Sciatic nerve (tissue), 2 donors: ENCODE measurements around the gene EEFSEC. TPM values are rescaled to one million over a fixed set of nuclear protein-coding genes. Genes with fewer than 3 reads are reported as not detected.

ENCODE experiments used
- ATAC-seq: fragments of 200-7000 bp; cut with Tn5 transposase; one replicate; pipeline ENCODE4 v1.9.1; 2020; ENCODE audit warnings: mild to moderate bottlenecking, moderate library complexity
- DNase-seq: peaks from one replicate; pipeline ENCODE4 v3.0.0-alpha.2; 2020; ENCODE audit warnings: low spot score
- intact Hi-C: fragments of 100-400 bp; cut with DNase I; formaldehyde crosslinking; loops from one replicate; pipeline ENCODE4 v1.14.2; 2022
- total RNA-seq: library from RNA; stranded (reverse); fragmentation: NEBNext Ultra II Directional; extraction: Animal tissue kit (Norgen Biotek cat#: 25700); gene quantifications from one replicate; pipeline ENCODE4 v1.2.1, GENCODE V29; 2021
- donor health status: DM: no; HTN: no; CAD: no.
- donor health status: DM: no; HTN: no; CAD: no.

Gene EEFSEC
- total RNA-seq, 1 donor from 2014 or later: 14.8 TPM

DNA sequence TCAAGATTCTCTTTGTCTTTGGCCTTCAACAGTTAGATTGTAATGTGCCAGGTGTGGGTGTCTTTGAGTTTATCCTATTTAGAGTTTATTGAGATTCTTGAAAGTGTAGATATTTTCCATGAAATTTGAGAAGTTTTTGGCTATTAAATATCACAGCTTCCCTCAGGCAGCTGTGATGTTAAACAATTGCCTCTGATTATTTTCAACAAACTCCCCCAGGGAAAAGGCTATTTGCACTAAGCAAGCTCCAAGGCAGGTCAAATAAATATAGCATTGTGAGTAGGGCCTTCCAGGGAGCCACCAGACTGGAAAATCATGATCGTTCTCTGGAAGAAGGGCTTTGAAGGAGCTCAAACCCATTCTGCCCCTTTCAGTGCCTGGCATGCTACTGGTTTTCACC, 107.0 kb downstream of the EEFSEC start:
- intact Hi-C loops: no loop called here
- DNase-seq (no peak), ATAC-seq (no peak)

GRCh38 chr3:128262457-128262856, 109.2 kb downstream of the EEFSEC start:
- intact Hi-C loops: no loop called here
- DNase-seq: no peak
- ATAC-seq: no peak

- DNase-seq: no peak
- intact Hi-C loops: no loop called here
- no peak for ATAC-seq
These were observed 109.8 kb downstream of the EEFSEC start for GRCh38 chr3:128263118-128263517.

DNA sequence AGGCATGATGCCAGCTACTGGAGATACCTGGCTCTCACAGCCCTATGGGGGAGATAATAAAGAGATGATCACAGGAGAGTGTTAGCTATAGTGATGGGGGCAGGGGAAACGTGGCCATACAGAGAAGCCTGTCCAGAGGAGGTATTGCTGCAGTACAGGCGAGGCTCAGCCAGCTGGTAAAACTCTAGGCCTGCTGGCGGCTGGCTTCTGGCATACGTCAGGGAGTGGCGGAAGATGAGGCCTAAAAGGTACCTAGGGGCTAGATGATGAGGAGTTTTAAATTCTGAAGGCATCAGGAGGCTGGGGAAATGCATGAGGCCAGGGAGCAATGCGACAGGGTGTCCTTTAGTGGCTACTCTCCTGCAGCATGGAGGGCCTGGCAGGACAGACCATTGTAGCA, 110.7 kb downstream of the EEFSEC start:
- intact Hi-C loops: no loop called here
- ATAC-seq (no peak), DNase-seq (no peak)

DNA sequence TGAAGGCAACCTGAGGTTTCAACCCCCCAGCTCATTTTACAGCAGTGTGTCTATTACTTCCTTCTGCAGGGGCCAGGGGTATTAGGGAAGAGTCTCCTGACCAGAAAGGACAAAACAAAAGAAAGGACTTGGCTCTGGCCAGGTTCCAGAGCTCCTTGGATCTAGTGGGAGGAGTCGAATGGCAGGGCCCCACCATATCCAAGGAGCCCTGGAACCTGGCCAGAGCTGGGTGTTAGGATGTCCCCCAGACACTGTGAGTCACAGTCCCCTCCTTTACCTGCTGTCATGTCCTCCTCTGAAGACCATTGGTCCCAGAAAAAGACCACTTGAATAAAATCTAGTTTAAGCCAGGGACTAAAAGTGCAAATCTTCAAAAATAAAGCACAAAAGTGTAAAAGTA, 113.2 kb downstream of the EEFSEC start:
- ATAC-seq (no peak), DNase-seq (no peak)
- intact Hi-C loops: no loop called here

- DNase-seq: no peak
- no peak for ATAC-seq
These were observed 114.3 kb downstream of the EEFSEC start for GRCh38 chr3:128267541-128267940.

GRCh38 chr3:128269006-128269775, 115.9 kb downstream of the EEFSEC start:
- no peak for ATAC-seq
- intact Hi-C loops: no loop called here
- no peak for DNase-seq

More at GRCh38 chr3:128267541-128267940, 114.3 kb downstream of the EEFSEC start:
- intact Hi-C loops: no loop called here

- no peak for ATAC-seq
- intact Hi-C loops: no loop called here
- DNase-seq: no peak
These were observed 116.5 kb downstream of the EEFSEC start for GRCh38 chr3:128269796-128270195.

DNA sequence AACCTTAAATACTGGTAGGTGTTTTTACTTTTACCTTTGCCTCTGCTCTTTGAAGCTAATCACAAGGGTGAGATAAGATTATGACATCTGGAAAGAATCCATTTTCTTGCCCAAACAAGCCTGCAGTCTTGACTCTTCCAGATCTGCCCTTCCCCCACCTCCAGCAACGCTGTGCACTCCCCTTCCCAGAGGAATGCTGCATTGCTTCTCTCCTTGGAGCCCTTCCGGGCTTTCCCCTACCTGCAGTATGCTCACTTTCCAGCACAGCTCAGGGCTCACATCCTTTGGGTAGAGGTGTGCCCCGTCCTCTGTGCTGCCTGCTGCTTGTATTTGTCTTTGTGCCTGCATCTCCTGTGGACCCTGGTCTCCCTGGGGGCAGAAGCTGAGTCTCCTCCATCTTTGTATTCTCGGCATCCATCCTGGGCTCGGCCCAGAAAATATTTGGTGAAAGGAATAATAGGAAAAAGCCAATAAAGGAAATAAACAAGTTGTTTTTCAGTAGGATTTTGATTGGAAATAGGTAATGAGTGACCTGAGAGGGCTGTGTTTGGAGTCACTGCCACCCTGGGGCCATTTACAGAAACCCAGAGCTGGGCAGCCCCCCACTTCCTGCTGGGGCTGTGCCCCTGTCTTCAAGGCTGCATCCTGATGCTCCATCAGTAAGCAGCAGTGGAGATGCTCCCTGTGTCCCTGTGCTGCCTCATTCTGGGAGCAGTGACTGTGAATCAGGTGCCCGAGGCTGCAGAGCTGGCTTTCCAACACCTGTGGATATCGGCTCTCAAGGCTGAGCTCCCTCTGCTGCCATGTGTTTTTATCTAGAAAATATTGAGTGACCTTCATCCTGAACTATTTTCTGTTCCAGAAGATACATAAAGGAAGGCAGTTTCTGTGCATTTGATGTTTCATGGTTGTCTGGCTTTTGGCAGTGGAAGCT, 117.5 kb downstream of the EEFSEC start:
- intact Hi-C loops: no loop called here
- no peak for ATAC-seq

DNA sequence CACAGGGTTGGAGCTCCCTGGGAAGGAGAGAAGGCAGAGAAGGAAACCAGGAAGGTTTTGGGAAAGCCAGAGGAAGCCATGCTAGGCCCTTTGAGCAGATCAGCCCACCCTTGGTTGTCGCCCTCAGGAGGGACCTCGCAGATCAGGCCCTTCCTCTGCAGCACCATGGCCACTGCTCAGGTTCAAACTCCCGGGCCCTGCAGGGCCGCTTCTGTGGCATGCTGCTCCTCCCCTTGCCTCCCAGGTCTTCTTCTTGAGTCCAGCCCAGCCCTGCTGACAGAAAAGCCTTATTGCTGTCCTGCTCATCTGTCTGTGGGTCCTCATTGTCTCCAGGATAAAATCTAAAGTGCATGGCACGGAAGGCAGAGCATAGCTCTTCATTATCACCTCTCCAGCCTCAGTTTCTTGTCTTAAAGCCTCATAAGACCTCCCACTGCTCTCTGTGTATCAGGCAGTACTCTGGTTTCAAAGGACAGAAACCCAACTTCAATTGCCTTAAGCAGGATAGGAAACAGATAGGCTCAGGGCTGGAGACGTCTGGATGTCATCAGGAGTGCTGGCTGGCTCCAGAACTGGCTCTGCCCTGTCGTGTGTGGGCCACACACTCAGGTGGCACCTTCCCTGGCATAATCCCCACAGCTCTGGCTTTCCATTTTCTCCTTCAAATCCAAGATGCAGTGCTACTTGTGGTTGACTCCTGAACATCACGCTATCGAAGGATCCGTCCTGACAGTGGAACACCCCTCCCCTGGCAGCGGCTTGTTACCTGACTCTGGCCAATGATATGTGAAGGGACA, 118.5 kb downstream of the EEFSEC start:
- intact Hi-C loops: no loop called here
- no peak for ATAC-seq
- DNase-seq: no peak

More for the DNA sequence above, 117.5 kb downstream of the EEFSEC start:
- DNase-seq: no peak

GRCh38 chr3:128273109-128273840, 120.0 kb downstream of the EEFSEC start:
- intact Hi-C loops: no loop called here
- no peak for ATAC-seq
- no peak for DNase-seq

DNA sequence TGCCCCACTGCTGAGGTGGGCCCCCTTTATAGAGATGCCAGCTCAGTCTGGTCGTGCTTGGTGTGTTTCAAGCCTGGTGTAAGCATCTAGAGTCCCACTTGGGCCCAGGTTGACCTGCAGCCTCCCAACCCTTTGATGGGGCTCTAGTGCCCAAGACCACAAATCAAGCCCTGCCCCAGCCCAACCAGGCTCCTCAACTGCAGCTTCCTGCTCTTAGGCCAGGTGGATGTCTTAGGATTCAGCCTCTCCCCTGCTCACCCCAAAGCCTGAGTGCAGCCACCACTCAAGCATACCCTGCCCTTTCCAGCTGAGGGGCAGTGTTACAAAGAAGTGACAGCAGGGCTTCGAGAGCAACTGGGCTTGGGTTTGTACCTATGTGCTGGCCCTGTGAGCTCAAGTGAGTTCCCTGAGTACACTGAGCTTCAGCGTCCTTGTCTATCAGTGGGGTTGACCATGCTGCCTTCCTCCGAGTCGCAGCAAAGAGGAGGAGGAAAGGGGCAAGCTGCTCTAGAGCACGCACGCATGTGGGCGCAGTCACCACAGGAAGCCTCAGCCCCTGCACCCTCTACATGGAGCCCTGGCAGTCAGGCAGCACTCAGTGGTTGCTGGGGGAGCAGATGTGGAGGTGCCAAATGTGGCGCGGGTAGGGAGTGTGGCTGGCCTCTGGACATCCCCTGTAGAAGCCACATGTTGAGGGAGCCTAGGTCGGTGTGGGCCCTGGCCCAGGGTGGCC, 120.7 kb downstream of the EEFSEC start:
- no peak for DNase-seq
- ATAC-seq: no peak
- intact Hi-C loops: no loop called here

- intact Hi-C loops: no loop called here
- ATAC-seq (no peak), DNase-seq (no peak)
These were observed 121.6 kb downstream of the EEFSEC start for GRCh38 chr3:128274837-128275236.

DNA sequence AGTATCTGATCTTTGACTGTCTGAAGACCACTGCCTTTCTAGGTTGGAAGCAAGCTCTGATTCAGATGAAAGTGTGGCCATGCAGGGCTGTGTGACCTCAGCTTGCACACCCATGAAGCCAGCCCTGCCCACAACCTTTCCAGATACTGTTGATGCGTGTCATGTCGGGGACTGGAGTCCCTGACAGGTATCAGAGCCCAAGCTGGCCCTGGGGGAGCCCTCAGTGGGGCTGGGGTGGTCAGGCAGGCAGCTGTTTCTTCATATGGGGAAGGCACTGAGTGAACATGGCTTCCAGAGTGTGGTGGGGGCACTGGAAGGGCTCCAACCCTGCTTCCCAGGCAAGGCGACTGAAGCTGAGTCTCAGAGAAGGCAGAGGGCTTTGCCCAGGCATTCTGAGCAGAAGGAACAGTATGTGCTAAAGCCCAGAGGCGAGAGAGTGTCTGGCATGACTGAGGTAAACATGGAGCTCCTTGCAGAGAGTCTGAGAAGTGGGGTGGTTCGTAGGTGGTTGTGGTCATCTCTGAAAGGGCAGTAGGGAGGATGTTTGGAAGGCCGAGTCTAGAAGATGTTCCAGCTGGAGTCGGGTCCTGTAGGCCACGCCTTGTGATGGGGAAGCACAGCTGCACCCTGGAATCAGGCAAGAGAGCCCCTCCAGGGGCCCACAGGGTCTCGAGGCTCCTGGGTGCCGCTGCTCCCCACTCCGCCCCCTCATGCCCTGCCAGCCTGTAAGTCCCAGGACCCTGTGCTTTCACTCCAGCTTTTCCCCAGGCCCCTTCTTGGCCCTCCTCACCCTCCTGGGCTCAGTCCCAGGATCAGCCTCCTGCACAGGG, 122.2 kb downstream of the EEFSEC start:
- no peak for DNase-seq
- ATAC-seq: no peak
- intact Hi-C loops: no loop called here

DNA sequence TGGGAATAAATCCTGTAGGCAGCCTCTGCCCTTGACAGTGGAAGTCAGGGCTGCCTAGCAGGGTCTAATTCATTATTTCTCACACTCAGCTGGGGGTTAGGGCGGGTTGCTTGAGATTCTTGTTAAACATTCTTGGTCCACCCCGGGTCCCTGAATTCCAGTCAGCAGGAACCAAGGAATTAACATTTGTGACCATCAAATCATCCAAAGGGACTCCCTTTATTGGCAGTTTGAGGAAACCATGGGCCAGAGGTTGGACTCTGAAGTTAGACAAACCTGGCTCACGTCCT, 122.8 kb downstream of the EEFSEC start:
- DNase-seq (no peak), ATAC-seq (no peak)
- intact Hi-C loops: no loop called here

DNA sequence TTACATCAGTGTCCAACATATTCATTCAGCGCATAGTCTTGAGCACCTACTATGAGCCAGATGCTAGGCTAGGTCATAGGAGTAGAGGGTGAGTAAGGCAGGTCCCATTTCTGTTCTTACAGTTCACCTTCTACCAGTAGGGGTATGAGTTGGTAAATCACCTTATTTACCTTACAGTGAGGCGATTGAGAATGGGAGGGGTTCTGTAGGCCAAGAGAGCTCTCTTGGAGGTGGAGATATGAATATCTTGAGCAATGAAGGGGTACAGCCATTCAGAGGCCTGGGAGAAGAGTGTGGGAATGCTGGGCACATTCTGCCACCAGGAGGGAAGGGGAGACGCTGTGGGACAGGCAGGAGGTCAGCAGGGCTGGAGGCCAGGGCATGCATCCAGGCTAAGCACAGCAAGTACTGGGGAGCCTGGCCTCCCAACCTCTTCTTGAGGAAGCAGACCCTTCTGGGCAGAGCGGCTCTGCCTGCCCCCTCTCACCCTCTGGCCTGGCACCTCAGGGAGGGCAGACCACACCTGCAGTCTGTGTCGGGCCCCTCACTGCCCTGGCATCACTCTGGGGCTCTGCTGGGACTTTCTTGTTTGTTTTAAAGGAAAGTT, 123.4 kb downstream of the EEFSEC start:
- DNase-seq: no peak
- ATAC-seq: no peak
- intact Hi-C loops: no loop called here
